ENCODE results near the gene DDX47. TPM values are rescaled to one million over a fixed set of nuclear protein-coding genes. Genes with fewer than 3 reads are reported as not detected.
A peak's percentile ranks its signal among the peaks of the same experiment; 100 is the strongest.
"Not testable (repeated sequence)": the region's sequence is repeated elsewhere in the genome, so short reads cannot be mapped to it uniquely, and the experiment has no call there.

DDX47 gene
- polyA plus RNA-seq, 1 donor = 54.3 TPM

DNA sequence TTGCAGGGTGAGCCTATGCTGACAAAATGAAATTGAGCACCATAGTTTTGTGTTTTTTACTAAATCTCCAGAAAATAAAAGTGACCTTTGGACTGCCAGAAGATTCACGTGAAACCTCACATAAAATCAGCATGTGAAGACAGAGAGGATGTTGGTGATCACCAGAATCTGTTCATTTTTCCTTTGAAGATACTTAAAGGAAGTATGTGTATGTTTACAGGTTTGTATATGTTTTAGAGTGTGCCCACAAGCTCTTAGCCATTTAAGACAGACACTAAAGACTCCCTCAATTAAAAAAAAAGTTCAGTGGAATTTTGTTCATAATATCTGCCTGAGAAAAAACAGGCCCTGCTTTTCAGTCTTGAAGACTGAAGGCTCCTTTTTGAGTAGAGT is 25.9 kb downstream of the DDX47 start:
- WGBS (ENCODE audit: insufficient coverage, low lambda C conversion rate) = no CpG with 5 or more reads among the region's 1 CpG
- no peak overlapping the region for H3K4me3 ChIP-seq (ENCODE audit: low read length)
- H3K9me3 ChIP-seq (ENCODE audit: control insufficient read depth, low read depth, low read length) = no peaks in the 10 kb centered on the region
- no peaks in the 10 kb centered on the region for H3K27me3 ChIP-seq (ENCODE audit: control insufficient read depth, insufficient read depth, low read length)
- H3K27ac ChIP-seq (ENCODE audit: low read length) = peak overlapping the region; percentile 2
- no peak for DNase-seq
- no peaks in the 10 kb centered on the region for H3K36me3 ChIP-seq (ENCODE audit: control insufficient read depth, insufficient read depth, low read length)
- H3K4me1 ChIP-seq (ENCODE audit: control insufficient read depth, insufficient read depth, low read length) = peaks cover 41% of the 10 kb centered on the region

DNA sequence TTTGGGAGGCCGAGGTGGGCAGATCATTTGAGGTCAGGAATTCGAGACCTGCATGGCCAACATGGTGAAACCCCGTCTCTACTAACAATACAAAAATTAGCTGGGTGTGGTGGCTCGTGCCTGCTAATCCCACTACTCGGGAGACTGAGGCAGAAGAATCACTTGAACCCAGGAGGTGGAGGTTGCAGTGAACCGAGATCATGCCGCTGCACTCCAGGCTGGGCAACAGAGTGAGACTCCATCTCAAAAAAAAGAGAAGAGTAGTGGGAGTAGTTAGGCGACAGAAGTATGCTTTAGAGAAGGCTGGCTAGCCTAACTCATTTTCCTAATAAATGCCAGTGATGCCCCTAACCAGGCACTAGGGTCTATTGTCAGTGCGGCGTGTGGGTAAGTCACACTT is 26.3 kb downstream of the DDX47 start:
- 80% methylated on average over 1 of the region's 10 CpGs for WGBS (ENCODE audit: insufficient coverage, low lambda C conversion rate)
- H3K9me3 ChIP-seq (ENCODE audit: control insufficient read depth, low read depth, low read length); H3K36me3 ChIP-seq (ENCODE audit: control insufficient read depth, insufficient read depth, low read length); H3K27me3 ChIP-seq (ENCODE audit: control insufficient read depth, insufficient read depth, low read length); DNase-seq; H3K4me3 ChIP-seq (ENCODE audit: low read length): not testable (repeated sequence)
- Histone ChIP-seq H3K4me1 (ENCODE audit: control insufficient read depth, insufficient read depth, low read length) (peaks cover 41% of the 10 kb centered on the region), H3K27ac (ENCODE audit: low read length) (peak overlapping the region; percentile 66)

DNA sequence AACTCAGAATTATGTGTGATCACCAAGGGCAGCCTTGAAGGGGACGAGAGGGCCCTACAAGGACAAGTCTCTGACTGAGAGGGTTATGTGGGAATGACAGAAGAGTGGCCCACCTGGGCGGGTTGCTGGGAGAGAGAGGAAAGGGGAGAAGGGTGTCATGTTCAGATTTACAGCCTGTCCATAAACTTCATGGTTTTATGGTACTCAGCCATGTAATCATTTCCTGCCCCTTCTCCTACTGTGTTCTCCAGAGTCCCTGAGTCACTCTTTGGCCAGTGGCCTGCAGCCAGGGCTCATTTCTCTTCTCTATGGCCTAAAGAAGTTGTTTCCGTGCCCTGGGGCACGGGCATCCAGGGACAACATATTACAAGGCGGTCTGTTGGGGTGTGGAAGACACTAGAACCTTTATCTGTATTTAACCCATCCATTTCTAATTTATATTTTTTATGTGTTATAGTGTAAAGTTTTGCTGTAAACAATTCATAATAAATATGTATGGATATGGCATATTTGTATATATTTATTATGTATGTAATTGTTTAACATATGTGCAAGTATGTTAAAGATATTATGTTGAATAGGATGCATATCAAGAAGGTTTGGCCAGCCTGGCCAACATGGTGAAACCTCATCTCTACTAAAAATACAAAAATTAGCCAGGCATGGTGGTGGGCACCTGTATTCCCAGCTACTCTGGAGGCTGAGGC is 26.9 kb downstream of the DDX47 start:
- WGBS (ENCODE audit: insufficient coverage, low lambda C conversion rate) = no CpG with 5 or more reads among the region's 5 CpGs
- Histone ChIP-seq H3K27ac (ENCODE audit: low read length) (peak overlapping the region; percentile 66), H3K4me1 (ENCODE audit: control insufficient read depth, insufficient read depth, low read length) (peaks cover 37% of the 10 kb centered on the region), H3K4me3 (ENCODE audit: low read length) (no peak overlapping the region), H3K27me3 (ENCODE audit: control insufficient read depth, insufficient read depth, low read length) (no peaks in the 10 kb centered on the region), H3K36me3 (ENCODE audit: control insufficient read depth, insufficient read depth, low read length) (no peaks in the 10 kb centered on the region), H3K9me3 (ENCODE audit: control insufficient read depth, low read depth, low read length) (no peaks in the 10 kb centered on the region)
- peak; percentile 78 to 91 for DNase-seq

DNA sequence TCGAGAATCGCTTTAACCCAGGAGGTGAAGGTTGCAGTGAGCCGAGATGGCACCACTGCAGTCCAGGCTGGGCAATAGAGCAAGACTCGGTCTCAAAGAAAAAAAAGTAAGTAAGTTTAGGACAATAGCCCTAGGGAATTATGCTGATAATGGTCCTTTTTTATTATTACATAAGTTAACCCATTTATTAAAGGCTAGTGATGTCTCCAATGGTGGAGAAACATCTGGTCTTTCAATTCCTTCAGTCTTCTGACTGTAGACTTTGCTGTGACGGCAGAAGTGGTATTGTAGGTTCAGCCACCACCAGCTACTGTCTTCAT is 27.4 kb downstream of the DDX47 start:
- Histone ChIP-seq H3K4me3 (ENCODE audit: low read length) (no peak overlapping the region), H3K27me3 (ENCODE audit: control insufficient read depth, insufficient read depth, low read length) (no peaks in the 10 kb centered on the region), H3K9me3 (ENCODE audit: control insufficient read depth, low read depth, low read length) (no peaks in the 10 kb centered on the region), H3K36me3 (ENCODE audit: control insufficient read depth, insufficient read depth, low read length) (no peaks in the 10 kb centered on the region), H3K4me1 (ENCODE audit: control insufficient read depth, insufficient read depth, low read length) (peaks cover 34% of the 10 kb centered on the region), H3K27ac (ENCODE audit: low read length) (peak overlapping the region; percentile 66)
- no peak for DNase-seq
- WGBS (ENCODE audit: insufficient coverage, low lambda C conversion rate) = no CpG with 5 or more reads among the region's 5 CpGs

DNA sequence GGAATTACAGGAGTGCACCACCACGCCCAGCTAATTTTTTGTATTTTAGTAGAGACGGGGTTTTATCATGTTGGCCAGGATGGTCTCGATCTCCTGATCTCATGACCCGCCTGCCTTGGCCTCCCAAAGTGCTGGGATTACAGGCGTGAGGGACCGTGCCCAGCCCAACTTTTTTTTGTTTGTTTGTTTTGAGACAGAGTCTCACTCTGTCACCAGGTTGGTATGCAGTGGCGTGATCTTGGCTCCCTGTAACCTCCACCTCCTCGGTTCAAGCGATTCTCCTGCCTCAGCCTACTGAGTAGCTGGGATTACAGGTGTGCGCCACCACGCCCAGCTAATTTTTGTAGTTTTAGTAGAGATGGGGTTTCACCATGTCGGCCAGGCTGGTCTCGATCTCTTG is 28.3 kb downstream of the DDX47 start:
- no CpG with 5 or more reads among the region's 13 CpGs for WGBS (ENCODE audit: insufficient coverage, low lambda C conversion rate)
- H3K4me3 ChIP-seq (ENCODE audit: low read length); H3K27ac ChIP-seq (ENCODE audit: low read length); H3K27me3 ChIP-seq (ENCODE audit: control insufficient read depth, insufficient read depth, low read length); H3K9me3 ChIP-seq (ENCODE audit: control insufficient read depth, low read depth, low read length); DNase-seq; H3K36me3 ChIP-seq (ENCODE audit: control insufficient read depth, insufficient read depth, low read length): not testable (repeated sequence)
- peaks cover 26% of the 10 kb centered on the region for H3K4me1 ChIP-seq (ENCODE audit: control insufficient read depth, insufficient read depth, low read length)

DNA sequence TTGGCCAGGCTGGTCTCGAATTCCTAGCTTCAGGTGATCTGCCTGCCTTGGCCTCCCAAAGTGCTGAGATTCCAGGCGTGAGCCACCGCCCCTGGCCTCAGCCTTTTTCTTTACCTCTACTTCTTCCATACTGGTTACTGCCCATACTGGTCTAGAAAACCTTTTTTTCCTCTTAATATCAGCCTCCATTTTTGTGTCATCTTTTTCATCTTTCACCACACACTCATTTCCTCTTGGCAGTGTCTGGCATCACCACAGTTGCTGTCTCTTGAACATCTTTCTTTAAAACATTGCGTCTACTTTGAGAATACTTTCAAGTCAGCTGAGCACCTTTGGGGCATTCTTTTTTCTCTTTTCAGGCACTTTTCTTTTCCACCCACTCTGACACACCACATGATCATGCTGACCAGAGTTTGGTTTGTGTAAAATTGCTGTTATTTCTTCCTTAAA is 32.7 kb downstream of the DDX47 start:
- H3K4me3 ChIP-seq (ENCODE audit: low read length) = no peak overlapping the region
- H3K36me3 ChIP-seq (ENCODE audit: control insufficient read depth, insufficient read depth, low read length) = no peaks in the 10 kb centered on the region
- no peaks in the 10 kb centered on the region for H3K27me3 ChIP-seq (ENCODE audit: control insufficient read depth, insufficient read depth, low read length)
- no peaks in the 10 kb centered on the region for H3K4me1 ChIP-seq (ENCODE audit: control insufficient read depth, insufficient read depth, low read length)
- no peaks in the 10 kb centered on the region for H3K9me3 ChIP-seq (ENCODE audit: control insufficient read depth, low read depth, low read length)
- WGBS (ENCODE audit: insufficient coverage, low lambda C conversion rate) = 83% methylated on average over 3 of the region's 4 CpGs
- no peak overlapping the region for H3K27ac ChIP-seq (ENCODE audit: low read length)
- DNase-seq = no peak

DNA sequence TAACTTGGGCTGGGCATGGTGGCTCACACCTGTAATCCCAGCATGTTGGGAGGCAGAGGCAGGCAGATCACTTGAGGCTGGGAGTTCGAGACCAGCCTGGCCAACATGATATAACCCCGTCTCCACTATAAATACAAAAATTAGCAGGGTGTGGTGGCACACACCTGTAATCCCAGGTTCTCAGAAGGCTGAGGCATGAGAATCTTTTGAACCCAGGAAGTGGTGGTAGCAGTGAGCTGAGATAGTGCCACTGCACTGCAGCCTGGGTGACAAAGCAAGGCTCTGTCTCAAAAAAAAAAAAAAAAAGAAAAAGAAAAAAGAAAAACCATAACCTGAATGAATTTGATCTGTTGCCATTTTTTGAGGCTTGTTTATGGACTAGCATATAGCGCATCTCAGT is 33.6 kb downstream of the DDX47 start:
- H3K4me1 ChIP-seq (ENCODE audit: control insufficient read depth, insufficient read depth, low read length); H3K36me3 ChIP-seq (ENCODE audit: control insufficient read depth, insufficient read depth, low read length); H3K27ac ChIP-seq (ENCODE audit: low read length); H3K27me3 ChIP-seq (ENCODE audit: control insufficient read depth, insufficient read depth, low read length); H3K4me3 ChIP-seq (ENCODE audit: low read length); H3K9me3 ChIP-seq (ENCODE audit: control insufficient read depth, low read depth, low read length); DNase-seq: not testable (repeated sequence)
- WGBS (ENCODE audit: insufficient coverage, low lambda C conversion rate) = no CpG with 5 or more reads among the region's 3 CpGs

DNA sequence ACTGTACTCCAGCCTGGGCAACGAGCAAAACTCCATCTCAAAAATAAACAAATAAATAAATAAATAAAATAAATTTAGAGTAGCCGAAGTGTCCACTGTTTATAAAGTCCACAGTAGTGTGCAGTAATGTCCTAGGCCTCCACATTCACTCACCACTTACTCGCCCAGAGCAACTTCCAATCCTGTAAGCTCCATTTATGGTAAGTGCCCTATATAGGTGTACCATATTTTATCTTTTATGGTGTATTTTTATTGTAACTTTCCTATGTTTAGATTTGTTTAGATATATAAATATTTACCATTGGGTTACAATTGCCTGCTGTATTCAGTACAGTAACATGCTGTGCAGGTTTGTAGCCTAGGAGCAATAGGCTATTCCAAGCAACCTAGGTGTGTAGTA is 40.3 kb downstream of the DDX47 start:
- Histone ChIP-seq H3K4me1 (ENCODE audit: control insufficient read depth, insufficient read depth, low read length) (no peaks in the 10 kb centered on the region), H3K4me3 (ENCODE audit: low read length) (no peak overlapping the region), H3K27ac (ENCODE audit: low read length) (no peak overlapping the region), H3K36me3 (ENCODE audit: control insufficient read depth, insufficient read depth, low read length) (no peaks in the 10 kb centered on the region), H3K27me3 (ENCODE audit: control insufficient read depth, insufficient read depth, low read length) (no peaks in the 10 kb centered on the region), H3K9me3 (ENCODE audit: control insufficient read depth, low read depth, low read length) (no peaks in the 10 kb centered on the region)
- WGBS (ENCODE audit: insufficient coverage, low lambda C conversion rate) = no CpG with 5 or more reads among the region's 3 CpGs
- DNase-seq = no peak

DNA sequence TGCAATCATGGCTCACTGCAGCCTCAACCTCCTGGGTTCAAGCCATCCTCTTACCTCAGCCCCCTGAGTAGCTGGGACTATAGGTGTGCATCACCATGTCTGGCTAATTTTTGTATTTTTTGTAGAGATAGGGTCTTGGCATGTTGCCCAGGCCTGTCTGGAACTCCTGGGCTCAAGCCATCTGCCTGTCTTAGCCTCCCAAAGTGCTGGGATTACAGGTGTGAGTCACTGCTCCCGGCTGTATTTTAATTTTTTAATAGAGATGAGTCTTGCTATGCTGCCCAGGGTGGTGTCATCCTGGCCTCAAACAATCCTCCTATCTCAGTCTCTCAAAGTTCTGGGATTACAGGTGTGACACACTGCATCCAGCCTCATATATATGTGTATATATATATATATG is 46.5 kb downstream of the DDX47 start:
- no CpG with 5 or more reads among the region's 1 CpG for WGBS (ENCODE audit: insufficient coverage, low lambda C conversion rate)
- no peak overlapping the region for H3K4me3 ChIP-seq (ENCODE audit: low read length)
- no peaks in the 10 kb centered on the region for H3K4me1 ChIP-seq (ENCODE audit: control insufficient read depth, insufficient read depth, low read length)
- no peaks in the 10 kb centered on the region for H3K36me3 ChIP-seq (ENCODE audit: control insufficient read depth, insufficient read depth, low read length)
- no peaks in the 10 kb centered on the region for H3K27me3 ChIP-seq (ENCODE audit: control insufficient read depth, insufficient read depth, low read length)
- no peak for DNase-seq
- no peak overlapping the region for H3K27ac ChIP-seq (ENCODE audit: low read length)
- no peaks in the 10 kb centered on the region for H3K9me3 ChIP-seq (ENCODE audit: control insufficient read depth, low read depth, low read length)

DNA sequence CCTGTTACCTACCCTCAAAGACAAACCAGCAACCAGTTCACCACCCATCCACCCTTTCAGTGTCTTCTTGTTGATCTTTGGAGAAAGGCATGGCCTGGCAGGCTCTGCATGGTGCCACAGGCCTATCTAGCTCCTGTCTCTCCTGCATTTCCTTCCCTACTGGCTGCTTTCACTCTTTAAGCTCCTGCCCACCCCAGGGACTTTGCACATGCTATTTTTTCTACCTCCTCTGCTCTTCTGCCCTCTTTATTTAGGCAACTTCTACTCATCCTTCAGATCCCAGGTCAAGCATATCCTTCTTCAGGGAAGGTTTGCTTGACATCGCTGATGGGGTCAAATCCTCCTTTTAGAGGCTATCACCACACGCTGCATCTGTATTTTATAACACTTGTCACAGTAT is 51.1 kb downstream of the DDX47 start:
- Histone ChIP-seq H3K27me3 (ENCODE audit: control insufficient read depth, insufficient read depth, low read length) (no peaks in the 10 kb centered on the region), H3K27ac (ENCODE audit: low read length) (no peak overlapping the region), H3K36me3 (ENCODE audit: control insufficient read depth, insufficient read depth, low read length) (no peaks in the 10 kb centered on the region), H3K9me3 (ENCODE audit: control insufficient read depth, low read depth, low read length) (no peaks in the 10 kb centered on the region), H3K4me1 (ENCODE audit: control insufficient read depth, insufficient read depth, low read length) (no peaks in the 10 kb centered on the region), H3K4me3 (ENCODE audit: low read length) (no peak overlapping the region)
- no CpG with 5 or more reads among the region's 2 CpGs for WGBS (ENCODE audit: insufficient coverage, low lambda C conversion rate)
- DNase-seq = no peak

DNA sequence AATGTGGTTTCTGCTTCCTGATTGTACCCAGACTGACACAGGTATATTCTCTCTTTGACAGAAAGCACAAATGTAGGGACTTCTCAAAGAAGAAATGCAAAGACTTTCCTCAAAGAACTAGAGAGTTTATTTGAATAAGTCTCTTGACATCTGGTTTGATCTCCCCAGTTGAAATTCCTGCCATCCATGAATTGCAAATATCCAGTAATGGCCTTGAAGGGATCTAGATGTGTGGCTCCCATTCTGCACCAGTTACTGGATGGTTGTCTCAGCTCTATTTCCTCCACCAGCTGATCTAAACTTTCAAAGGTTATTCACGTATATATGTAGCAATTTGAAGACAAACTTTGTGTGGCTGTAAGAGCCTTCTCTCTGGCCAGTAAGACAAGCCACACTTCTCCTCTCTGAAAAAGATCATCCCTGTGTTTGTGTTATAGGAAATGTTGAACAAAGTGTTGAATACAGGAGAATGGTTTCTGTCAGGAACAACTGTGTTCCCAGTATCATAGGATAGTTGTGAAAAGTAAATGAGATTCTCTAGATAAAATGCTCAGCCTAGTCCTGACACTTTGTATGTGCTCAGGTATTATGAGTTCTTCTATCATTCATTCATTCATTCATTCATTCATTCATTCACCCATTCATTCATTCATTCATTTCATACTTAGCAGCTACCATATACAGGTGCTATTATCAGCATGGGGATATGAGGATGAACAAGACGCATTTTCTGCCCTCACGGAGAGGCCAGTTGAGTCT is 55.5 kb downstream of the DDX47 start:
- no peak for DNase-seq
- no peaks in the 10 kb centered on the region for H3K27me3 ChIP-seq (ENCODE audit: control insufficient read depth, insufficient read depth, low read length)
- WGBS (ENCODE audit: insufficient coverage, low lambda C conversion rate) = 100% methylated on average over 1 of the region's 3 CpGs

More for the DNA sequence above, 55.5 kb downstream of the DDX47 start:
- no peak overlapping the region for H3K4me3 ChIP-seq (ENCODE audit: low read length)
- H3K4me1 ChIP-seq (ENCODE audit: control insufficient read depth, insufficient read depth, low read length) = peaks cover 20% of the 10 kb centered on the region
- no peaks in the 10 kb centered on the region for H3K36me3 ChIP-seq (ENCODE audit: control insufficient read depth, insufficient read depth, low read length)
- H3K27ac ChIP-seq (ENCODE audit: low read length) = no peak overlapping the region
- no peaks in the 10 kb centered on the region for H3K9me3 ChIP-seq (ENCODE audit: control insufficient read depth, low read depth, low read length)

Data from large intestine (tissue), 3 donors.